UCSD-AML1 (cell line): ENCODE results near the gene ZNF609.
A peak's percentile ranks its signal among the peaks of the same experiment; 100 is the strongest.
"Not testable (repeated sequence)": the region's sequence is repeated elsewhere in the genome, so short reads cannot be mapped to it uniquely, and the experiment has no call there.

ENCODE experiments used
- DNase-seq: peaks from one replicate; lab custom pipeline; 2025; ENCODE audit not compliant: unreplicated experiment; lab: John Stamatoyannopoulos, UW

Gene ZNF609

GRCh38 chr15:64643685-64644084, 183.3 kb downstream of the ZNF609 start:
- no peak for DNase-seq

GRCh38 chr15:64644811-64645210, 184.4 kb downstream of the ZNF609 start:
- not testable (repeated sequence) for DNase-seq

- no peak for DNase-seq
Measured at GRCh38 chr15:64645995-64646394, 185.6 kb downstream of the ZNF609 start.

GRCh38 chr15:64647367-64647766, 187.0 kb downstream of the ZNF609 start:
- DNase-seq = no peak

- DNase-seq = no peak
Measured at GRCh38 chr15:64650552-64650951, 190.2 kb downstream of the ZNF609 start.

- DNase-seq = no peak
Measured at GRCh38 chr15:64651601-64652191, 191.3 kb downstream of the ZNF609 start.

GRCh38 chr15:64653757-64654156, 193.4 kb downstream of the ZNF609 start:
- DNase-seq = no peak

GRCh38 chr15:64656508-64656907, 196.1 kb downstream of the ZNF609 start:
- DNase-seq = no peak

- DNase-seq = no peak
Measured at GRCh38 chr15:64665179-64665578, 204.8 kb downstream of the ZNF609 start.

- no peak for DNase-seq
Measured at GRCh38 chr15:64667736-64668161, 207.4 kb downstream of the ZNF609 start.

GRCh38 chr15:64673866-64674265, 213.5 kb downstream of the ZNF609 start:
- DNase-seq = no peak

- no peak for DNase-seq
Measured at GRCh38 chr15:64678126-64678819, 217.9 kb downstream of the ZNF609 start.

- DNase-seq = no peak
Measured at GRCh38 chr15:64680097-64680496, 219.7 kb downstream of the ZNF609 start.

- peak; percentile 24 for DNase-seq
Measured at GRCh38 chr15:64681424-64682024, 221.1 kb downstream of the ZNF609 start.

GRCh38 chr15:64682255-64682654, 221.9 kb downstream of the ZNF609 start:
- no peak for DNase-seq

GRCh38 chr15:64683378-64683777, 223.0 kb downstream of the ZNF609 start:
- DNase-seq = no peak

- no peak for DNase-seq
Measured at GRCh38 chr15:64685230-64685888, 225.0 kb downstream of the ZNF609 start.

GRCh38 chr15:64686130-64686735, 225.9 kb downstream of the ZNF609 start:
- no peak for DNase-seq

- DNase-seq = no peak
Measured at GRCh38 chr15:64687172-64687571, 226.8 kb downstream of the ZNF609 start.

GRCh38 chr15:64687688-64688087, 227.3 kb downstream of the ZNF609 start:
- no peak for DNase-seq

GRCh38 chr15:64688770-64689169, 228.4 kb downstream of the ZNF609 start:
- no peak for DNase-seq
